GM19238 (cell line): ENCODE measurements around the gene APLF.
"Not testable (repeated sequence)": the region's sequence is repeated elsewhere in the genome, so short reads cannot be mapped to it uniquely, and the experiment has no call there.

Source experiments
- DNase-seq: peaks from one replicate; pipeline ENCODE4 v3.0.0; 2011; ENCODE audit warnings: low spot score; ENCODE audit not compliant: insufficient read length

The APLF gene

DNA sequence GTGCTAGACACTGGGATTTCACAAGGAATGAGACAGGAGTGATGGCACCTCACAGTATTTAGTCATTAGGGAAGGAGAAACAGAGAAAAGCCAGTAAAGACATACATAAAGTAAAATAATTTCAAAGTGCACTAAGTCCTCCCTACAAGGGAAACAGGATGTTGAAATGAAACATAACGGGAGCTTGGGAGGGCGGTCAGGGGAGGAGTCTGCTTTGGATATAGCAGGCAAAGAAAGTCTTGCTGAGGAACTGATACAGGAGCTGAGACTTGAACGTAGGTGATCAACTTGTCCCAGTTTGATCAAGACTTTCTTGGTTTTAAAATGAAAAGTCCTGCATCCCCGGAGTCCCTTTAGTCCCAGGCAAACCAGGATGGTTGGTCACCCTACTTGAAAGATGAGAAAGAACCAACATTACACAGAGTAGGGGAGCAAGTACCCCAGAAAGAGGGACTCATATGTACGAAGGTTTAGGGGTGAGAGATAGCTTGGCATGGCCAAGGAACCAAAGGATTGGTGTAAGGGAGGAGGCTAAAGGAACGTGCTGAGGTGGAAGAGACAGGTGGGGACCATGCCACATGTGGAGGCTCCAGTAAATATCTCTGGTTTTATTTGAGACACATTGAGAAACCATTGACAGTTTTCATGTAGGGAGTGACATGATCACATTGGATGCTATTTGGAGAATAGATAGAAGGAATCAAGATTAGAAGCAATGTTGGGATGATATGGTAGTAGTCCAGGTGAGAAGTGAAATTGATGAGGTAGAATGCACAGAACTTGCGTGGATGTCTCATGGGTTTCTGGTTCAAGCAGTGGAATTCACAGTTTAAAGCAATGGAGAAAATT, 28.7 kb upstream of the APLF start:
- DNase-seq = no peak

DNA sequence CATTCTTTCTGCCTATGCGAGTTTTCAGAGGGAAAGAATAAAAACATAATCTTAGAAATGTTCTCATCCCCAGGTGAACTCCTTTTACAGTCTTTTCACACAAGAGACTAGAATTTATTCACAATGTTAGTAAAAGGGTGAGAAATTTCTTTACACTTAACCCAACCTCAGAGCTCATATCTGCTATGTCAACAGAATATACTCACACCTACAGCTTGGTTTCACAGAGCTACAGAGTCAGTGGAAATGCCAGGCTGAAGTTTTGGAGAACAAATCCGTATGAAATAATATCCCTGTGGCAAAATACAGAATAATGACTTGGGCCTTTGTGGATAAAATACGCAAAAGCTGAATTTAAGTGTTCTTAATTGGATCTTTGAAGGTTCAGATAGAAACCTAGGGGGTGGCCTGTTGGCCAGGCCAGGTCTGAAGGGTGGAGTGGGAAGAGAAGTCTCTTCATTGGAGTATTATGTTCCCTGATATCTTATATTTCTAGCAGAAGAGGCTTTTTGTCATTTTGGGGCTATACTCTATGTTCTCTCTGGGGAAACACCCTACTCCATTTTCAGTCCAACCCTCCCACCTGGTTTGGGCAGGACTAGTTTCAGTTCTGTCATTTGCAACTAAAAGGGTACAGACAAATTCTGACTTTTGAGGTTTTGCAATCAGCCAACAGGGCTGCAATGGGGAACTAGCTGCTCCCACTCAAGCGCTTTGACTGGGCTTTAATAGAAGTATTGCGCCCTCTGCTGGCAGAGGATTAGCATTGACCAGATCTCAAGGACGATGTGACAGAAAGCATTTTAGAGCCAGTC, 26.0 kb upstream of the APLF start:
- DNase-seq = peak; percentile 61

DNA sequence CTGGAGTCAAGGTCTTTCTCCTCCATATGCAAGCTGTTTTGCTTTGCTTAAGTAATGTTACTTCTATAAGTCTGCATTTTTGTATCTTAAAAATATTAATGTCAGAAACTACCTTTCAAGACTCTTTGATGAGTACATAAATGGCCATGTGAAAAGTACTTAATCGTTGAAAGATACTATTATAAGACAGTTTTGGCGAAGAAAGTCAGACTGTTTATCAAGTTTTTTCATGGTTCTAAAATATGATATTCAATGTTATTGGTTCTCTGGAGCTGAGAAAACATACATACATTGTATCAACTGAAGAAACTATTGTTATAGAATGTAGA, 25.4 kb upstream of the APLF start:
- no peak for DNase-seq

DNA sequence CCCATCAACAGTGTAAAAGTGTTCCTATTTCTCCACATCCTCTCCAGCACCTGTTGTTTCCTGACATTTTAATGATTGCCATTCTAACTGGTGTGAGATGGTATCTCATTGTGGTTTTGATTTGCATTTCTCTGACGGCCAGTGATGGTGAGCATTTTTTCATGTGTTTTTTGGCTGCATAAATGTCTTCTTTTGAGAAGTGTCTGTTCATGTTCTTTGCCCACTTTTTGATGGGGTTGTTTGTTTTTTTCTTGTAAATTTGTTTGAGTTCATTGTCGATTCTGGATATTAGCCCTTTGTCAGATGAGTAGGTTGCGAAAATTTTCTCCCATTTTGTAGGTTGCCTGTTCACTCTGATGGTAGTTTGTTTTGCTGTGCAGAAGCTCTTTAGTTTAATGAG, 21.0 kb upstream of the APLF start:
- DNase-seq = not testable (repeated sequence)

DNA sequence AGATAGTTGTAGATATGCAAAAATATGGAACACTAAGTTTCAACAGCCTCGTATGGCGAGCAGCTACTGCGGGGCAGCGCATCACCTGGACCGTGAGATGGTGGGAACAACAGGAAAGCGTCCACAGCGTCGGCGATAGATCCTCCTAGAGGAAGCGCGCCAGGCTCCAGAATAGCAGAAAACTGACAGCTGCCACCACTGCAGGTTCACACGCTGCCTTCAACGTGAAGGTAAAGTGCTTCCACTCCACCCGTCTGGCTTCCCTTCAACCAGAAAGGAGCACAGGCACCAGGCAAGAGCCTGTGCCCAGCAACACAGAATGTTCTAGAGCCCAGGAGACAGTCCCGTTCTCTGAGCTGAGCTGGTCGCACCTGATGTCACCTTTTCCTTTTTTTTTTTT, 20.3 kb upstream of the APLF start:
- DNase-seq = no peak

DNA sequence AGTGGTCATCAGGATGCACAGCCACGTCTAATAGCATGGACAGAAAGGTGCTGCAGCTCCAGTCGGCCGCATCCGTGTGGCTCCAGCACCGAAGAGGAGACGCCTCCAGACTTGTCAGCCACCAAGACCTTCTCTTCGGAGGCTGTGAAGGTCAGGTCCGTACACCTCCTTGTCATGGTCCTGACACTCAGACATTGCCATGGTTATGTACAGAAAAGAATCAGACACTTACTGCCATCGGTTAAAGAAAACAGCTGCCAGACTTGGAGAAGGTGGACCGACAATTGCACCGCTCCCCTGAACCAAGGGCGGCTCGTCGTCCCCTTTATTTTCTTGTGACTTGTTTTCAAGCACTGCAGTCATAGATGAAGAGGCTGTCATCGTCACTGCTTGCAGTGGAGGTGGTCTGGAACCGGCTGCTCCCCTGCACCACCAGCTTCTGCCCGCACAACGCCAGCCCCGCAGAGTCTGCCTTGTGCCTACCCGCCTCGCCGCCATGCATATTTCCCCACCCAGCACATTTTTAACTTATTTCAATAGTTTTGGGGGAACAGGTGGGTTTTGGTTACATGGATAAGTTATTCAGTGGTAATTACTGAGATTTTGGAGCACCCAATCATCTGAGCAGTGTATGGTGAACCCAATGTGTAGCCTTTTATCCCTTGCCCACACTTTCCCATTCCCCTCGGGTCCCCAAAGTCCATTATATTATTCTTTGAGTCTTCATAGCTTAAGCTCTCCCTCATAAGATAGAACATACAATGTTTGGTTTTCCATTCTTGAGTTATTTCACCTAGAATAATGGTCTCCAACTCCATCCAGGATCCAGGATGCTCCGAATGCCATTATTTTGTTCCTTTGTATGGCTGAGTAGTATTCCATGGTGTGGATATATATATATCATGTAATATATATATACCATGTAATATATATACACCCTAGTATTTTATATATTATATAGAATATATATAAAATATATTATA, 18.4 kb upstream of the APLF start:
- no peak for DNase-seq

DNA sequence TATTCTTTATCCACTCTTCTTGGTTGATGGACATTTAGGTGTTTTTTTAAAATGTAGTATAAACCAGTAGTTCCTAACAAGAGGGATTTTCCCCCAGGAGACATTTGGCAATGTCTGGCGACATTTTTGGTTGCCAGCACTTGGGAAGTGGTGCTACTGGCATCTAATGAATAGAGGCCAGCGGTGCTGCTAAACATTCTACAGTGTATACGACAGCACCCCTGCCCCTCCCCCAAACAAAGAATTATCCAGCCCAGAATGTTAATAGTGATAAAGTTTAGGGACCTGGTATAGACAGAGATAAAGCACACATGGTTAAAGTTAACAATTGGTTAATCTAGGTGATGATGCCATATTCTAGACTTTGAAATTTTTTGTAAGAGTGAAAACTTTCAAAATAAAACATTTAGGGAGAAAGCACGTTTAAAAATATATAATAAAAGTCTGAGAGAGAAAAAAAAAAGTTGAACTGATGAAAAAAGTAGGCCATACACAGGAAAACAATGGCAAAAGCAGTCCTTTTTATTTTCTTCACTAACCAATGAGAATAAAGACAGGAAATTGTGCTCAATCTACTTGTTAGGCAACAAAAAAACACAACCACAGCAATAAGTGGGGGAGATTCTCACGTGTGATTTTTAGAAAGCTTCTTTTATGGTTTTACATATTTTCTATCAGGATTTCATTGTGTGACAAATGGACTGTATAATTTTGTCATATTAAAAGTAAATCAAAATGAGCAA, 15.1 kb upstream of the APLF start:
- no peak for DNase-seq

DNA sequence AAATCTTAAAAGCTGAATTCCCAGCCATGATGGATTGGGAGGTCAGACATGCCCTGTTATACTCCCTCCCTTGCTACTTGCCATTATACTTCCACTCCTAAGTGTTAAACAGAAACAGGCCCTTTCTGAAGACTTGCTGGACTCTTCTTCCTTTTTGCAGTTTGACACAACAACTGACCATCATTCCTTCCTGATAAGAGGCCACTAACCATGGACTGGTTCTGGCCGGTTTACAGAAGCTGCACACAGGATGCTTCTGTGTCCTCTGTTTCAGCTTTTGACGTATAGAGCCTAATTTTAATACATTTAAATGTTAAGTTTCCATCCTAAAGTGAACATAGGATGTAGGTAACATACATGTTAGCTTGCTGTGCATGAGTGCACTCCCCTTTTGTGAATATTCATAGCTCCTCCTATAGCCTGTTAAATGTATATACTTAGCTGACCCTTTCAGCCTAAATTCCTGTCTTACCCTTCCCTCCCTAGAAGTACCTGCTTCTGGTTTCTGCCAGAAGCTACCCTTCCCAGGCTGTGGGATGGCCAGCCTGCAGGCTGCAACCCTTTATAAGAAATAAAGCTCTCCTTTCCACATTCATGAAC, 13.5 kb upstream of the APLF start:
- DNase-seq = no peak

DNA sequence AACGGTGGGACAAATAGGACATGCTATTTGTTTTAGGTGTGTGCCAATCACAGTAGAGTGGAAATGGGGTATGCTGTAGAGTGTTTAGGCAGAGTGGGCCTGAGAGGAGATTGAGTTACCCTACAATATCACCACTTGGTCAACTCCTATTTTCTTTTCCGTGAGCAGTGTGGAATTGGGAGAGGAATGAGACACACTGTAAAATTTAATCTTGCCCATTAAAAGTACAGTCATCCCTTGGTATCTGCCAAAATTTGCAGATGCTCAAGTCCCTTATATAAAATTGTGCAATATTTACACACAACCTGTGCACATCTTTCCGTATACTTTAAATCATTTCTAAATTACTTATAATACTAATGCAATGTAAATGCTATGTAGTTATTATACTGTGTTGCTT, 12.7 kb upstream of the APLF start:
- DNase-seq = no peak

DNA sequence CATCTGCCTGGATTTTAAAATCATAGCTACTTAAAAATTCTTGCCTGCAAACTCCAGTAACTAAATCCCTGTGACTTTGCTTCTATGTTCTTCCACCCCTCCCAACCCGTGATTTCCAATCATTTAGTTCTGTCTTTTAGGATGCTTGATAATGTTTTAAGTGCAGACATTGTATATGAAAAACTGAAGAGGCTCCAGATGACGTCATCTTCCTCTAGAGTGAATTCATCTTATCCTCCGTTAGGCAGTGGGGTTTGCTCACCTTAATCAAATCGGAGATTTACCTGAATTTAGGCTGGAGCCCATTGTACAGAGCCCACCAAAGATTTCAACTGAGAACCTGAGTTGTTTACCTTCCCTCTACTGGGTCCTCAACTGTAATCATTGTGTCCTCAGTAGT, 11.2 kb upstream of the APLF start:
- no peak for DNase-seq

DNA sequence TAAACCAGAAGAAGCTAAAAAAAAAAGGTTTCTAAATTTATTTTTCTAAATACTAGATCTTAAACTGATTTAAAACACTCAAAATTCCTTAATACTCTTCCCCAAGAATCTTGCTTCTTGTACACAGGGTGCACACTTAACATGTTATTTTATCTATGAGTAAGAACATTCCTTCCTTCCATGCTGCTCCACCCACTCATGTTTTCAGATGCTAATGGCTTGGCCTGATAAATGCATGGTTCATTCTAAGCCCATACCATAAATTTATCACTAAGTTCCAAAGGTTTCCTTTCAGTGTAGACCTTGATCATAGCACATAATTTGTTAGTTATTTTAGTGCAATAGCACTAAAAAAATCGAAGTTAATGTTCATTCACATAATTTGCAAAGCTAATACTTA, 8.4 kb upstream of the APLF start:
- no peak for DNase-seq

DNA sequence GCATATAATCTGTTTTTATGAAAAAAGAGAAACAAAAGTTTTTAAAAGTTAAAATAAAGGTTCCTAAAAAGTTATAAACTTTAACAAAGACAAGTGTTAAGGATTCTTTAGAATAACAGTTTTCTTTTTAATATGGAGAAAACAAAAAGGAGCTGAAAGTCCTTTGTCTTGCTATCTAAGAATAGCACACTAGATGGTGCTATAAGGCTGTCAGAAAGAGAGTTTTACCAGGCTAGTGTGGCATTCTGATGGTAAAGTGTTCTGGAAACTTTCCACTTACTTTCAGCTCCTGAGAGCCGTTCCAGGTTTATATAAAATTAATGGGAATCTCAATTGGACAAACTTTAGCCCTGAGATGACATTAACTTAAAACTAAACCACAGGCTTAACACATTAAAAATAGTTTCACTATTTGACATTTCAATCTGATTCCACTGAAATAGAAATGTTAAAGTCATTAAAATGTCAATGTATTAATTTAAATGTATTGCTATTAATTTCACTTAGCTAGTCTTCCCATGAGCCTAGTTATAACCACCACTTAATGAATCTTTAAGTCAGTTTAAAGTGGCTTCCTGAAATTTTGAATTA, 4.0 kb upstream of the APLF start:
- no peak for DNase-seq

DNA sequence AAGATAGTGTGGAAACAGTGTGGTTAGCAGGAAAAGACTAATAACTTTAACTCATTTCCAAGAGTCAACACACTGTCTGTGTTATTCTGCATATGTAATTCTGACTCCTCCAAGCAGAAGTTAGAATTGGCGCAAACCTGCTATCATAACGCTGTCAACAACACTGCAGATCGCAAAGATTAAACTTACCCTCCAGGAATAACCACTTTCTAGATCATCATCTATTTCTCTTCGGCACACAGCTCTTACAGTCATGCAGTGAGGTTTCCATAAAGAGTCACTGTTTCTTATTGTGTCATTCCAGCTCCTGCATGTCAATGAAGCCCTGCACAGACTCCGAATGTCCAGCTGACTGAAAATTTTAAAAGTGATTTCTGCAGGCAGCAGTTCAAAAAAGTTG, 2.7 kb upstream of the APLF start:
- DNase-seq = no peak

DNA sequence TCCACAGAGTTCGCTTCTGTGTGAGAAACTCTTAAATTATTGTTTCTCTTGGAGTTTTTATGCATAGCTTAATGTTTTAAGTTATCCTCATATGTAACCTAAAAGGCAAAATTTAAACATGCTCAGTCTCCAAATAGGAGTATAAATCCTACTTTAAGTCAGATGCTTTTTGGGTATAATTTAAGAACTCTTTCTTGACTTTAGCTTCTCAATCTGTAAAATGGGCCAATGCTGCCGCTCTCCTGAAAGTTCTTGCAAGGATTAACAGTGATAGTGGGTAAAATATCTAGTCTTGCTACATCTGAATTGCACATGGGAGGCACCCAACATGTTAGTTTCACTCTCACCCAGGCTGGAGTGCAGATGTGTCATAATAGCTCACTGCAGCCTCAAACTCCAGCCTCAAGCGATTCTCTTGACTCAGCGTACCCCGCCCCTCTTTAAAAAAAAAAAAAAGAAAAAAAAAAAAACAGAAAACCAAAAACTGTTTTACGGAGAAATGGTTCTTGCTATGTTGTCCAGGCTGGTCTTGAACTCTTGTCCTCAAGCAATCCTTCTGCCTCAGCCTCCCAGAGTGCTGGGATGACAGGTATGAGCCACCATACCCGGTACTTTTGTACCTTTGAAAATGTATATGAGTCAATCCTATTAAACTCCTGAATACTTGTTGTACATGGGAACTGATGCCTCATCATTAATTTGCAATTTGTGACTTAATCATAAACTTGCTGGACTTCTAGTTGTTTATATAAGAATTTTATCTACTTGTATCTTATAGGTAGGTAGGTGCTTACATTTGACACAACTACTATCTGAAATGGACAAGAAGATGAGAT, 2.1 kb upstream of the APLF start:
- no peak for DNase-seq

DNA sequence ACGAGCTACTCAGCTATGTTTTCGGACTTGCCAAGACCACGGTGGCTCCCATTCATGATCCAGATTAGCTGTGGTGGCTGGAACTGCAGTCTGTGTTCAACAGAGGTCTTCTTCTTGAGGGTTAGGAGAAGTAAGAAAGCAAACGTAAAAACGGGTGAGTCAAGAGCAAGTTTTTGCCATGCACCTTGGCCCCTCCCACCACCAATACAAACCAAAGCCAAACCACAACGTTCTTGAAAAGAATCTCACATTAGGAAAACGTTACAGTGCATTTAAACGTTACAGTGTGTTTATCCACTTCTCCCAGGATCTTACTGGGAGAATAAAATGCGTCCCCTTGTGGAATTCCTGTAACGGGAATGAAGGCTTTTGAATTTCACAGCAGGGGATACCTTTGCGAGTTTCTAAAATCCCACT, 1.0 kb upstream of the APLF start:
- DNase-seq = no peak

DNA sequence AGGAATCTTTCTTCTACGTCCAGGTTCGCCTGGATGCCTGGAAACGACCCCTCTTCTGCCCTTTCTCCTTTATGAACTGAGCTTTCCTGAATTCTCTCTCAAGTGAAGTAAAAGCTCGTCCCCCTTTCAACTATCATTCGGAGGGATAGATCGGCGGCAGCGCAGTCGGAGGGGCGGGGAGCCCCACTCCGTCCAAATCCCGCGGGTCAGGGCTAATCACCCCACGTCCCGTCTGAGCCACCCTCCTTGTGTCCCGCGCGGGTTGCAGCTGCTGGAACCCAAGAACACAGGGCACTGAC, 658 bp upstream of the APLF start:
- no peak for DNase-seq

DNA sequence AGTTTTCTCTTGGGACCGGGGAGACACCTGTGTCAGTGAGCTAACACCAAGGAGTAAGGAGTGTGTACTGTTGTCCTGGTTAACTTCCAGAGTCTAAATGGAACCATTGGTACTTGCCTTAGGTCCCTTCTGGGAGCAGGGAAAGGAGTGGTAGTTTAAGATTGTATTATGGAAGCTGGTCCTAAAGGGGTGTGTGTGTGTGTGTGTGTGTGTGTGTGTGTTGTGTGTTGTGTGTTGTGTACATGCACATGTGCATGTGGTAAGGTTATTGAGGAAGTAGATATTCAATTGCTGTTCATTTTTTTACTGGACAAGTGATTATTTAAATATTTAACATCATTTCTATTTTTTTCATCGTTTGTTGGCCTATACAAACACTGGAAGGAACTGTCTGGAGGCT, 1.4 kb downstream of the APLF start:
- DNase-seq = no peak

DNA sequence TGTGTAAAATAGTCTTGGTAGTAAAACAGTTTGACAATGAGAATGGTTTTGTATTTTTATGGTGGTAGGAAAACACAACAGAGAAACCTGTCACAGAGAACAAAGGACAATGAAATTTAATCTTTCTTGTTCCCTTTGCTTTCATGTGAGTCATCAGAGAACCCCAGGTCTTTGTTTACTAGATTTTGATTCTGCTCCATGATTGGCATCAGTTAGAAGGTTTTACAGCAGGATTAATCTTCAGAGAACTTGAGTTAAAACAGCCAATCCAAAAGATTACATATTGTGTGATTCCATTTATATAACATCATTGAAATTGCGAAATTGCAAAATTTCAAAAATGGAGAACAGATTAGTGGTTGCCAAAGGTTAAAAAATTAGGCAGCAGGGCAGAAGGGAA, 2.5 kb downstream of the APLF start:
- DNase-seq = no peak

DNA sequence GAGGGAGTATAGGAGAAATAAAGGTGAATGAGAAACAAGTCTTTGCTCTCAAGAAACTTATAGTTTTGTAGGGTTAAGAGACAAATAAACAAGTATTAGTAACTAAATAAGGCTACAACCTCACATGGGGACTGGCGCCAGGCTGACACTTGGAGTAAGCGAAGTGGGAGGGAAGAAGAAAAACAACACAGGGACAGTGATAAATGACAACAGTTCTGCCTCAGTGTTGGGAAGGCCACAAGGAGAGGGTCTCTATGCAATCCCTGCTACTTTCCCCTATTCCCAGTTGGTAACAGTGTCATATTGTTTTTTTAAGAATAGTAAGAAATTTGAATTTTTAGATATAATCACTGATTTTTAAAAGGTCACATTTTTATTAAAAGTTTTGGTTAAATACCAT, 4.0 kb downstream of the APLF start:
- DNase-seq = no peak
